Iris pigment epithelial cell (primary cell): Measurements from ENCODE around the gene ZNF135.

Source experiments
- DNase-seq: peaks from one replicate; pipeline ENCODE4 v3.0.0-alpha.2; 2011; ENCODE audit warnings: low read depth

Gene ZNF135

DNA sequence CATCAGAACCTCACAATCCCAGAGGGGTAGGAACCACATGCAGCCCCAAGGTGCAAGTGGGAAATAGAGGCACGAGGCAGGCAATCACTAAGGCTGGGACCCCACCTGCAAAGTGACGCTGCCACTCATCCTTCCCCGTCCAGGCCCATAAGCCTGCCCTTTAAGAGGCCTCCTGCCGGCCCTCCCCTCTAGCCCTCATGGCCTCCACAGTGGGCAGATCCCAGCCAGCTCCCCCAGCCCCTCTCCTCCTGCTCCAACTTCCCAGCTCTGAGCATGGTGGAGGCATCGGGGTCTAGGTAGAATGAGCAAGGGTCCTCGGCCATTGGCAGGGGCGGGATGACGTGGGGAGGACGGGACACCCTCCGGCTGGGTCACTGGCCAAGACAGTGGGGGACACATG lies 36.2 kb downstream of the ZNF135 start:
- DNase-seq: no peak

GRCh38 chr19:58096884-58097283 lies 37.8 kb downstream of the ZNF135 start:
- no peak for DNase-seq

DNA sequence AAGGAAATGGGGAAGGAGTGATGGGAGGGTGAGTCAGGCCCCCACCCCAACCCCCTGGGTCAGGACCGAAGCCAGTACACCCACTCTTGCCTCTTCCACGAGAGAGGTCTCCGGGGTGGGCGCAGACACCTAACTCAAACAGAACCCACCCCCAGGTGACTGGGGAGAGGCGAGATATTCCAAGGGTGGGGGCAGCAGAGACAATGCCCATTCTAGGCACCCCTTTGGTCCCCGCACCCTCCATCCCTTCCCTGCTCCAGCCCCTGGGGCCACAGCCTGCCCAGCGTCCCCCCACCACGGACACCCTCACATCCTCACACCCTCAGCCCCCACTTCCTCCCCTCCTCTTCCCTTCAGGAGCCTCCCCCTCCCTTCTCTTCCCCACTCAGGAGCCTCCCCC lies 38.3 kb downstream of the ZNF135 start:
- DNase-seq: no peak

GRCh38 chr19:58097781-58098681 lies 38.9 kb downstream of the ZNF135 start, which contains the start of gene ZSCAN18:
Gene ZSCAN18, minus strand, starts transcription at chr19:58098231. Its CDS starts 7,964 bp downstream, at chr19:58090267.
- peak; percentile 92 for DNase-seq

GRCh38 chr19:58098682-58098998 lies 39.6 kb downstream of the ZNF135 start:
- DNase-seq: no peak

DNA sequence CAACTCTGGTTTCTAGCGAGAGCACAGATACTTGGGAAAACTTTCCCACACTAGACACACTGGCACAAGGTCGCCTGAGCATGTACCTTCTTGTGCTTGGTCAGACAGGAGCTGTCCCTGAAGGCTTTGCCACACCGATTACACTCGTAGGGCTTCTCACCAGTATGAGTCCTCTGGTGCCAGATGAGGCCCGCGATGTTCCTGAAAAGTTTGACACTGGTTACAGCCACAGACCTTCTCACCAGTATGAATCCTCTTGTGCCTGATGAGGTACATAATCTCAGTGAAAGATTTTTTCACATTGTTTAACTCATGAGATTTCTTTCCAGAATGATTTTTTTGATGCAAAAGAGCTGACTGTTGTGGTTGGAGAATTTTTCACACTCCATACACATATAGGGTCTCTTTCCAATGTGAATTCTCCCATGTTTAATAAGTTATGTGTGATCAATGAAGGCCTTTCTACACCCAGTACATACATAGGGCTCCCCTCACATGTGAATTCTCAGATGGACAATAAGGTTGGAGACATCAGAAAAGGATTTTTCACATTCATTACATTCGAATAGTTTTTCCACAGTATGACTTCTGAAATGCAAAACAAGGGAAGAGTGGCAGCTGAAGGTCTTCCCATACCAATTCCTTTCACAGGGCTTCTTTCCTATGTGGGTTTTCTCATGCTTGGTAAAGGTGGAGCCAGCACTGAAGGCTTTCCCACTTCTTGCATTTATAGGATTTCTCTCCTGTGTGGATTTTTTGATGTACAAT lies 48.9 kb downstream of the ZNF135 start:
- no peak for DNase-seq

- no peak for DNase-seq
Observed at GRCh38 chr19:58108546-58108817, 49.4 kb downstream of the ZNF135 start.

- no peak for DNase-seq
Observed at GRCh38 chr19:58117841-58118575, 58.9 kb downstream of the ZNF135 start.

DNA sequence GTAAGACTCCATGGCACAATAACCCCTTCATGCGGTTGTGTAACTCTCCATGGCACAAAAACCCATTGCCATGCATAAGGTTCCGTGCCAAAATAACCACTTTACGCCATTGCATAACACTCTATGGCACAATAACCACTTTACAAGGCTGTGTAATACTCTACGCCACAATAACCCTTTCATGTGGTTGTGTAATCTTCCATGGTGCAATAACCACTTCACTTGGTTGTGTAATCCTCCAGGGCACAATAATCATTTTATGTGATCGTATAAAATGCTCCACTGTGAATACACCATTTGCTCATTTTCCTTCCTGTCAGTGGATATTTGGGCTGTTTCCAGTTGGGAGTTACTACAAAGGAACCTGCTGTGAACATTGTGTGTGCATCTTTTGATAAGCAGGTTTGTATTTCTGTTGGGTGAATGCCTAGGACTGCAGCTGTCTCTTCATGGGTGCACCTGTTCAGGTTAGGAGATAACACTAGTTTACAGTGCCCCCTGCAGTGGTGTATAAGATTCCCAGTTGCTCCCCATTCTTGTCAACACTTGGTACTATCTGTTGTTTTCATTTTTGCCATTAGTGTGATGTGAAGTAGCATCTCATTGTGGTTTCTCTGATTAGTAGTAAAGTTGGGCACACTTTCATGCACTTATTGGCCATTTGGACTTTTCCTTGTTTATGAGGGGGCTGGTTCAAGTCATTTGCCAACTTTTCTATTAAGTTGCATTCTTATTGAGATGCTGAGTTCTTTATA lies 60.1 kb downstream of the ZNF135 start:
- DNase-seq: no peak
